Subcutaneous abdominal adipose tissue (tissue), 5 donors: ENCODE results near the gene FAM168B.

Source experiments
- H3K27ac ChIP-seq: one replicate; pipeline ENCODE4 v1.7.0; 2013; ENCODE audit warnings: low read depth, mild to moderate bottlenecking, inconsistent platforms, low read length, moderate library complexity
- H3K27me3 ChIP-seq, 5 donors: one replicate each; pipeline ENCODE4 v1.7.0; 2013; ENCODE audit warnings: low read length in 5 of 5, inconsistent platforms in 1 of 5; ENCODE audit not compliant: control insufficient read depth in 5 of 5, insufficient read depth in 4 of 5
- H3K36me3 ChIP-seq, 5 donors: one replicate each; pipeline ENCODE4 v1.7.0; 2013; ENCODE audit warnings: low read length in 5 of 5; ENCODE audit not compliant: control insufficient read depth in 5 of 5, insufficient read depth in 5 of 5
- H3K4me1 ChIP-seq, 5 donors: one replicate each; pipeline ENCODE4 v1.7.0; 2013; ENCODE audit warnings: low read length in 5 of 5, mild to moderate bottlenecking in 3 of 5, moderate library complexity in 1 of 5; ENCODE audit not compliant: control insufficient read depth in 5 of 5, insufficient read depth in 5 of 5
- H3K4me3 ChIP-seq, 5 donors: one replicate each; pipeline ENCODE4 v1.7.0; 2013; ENCODE audit warnings: low read length in 5 of 5, low read depth in 1 of 5
- H3K9ac ChIP-seq, 5 donors: one replicate each; pipeline ENCODE4 v1.7.0; 2013; ENCODE audit warnings: low read length in 5 of 5, mild to moderate bottlenecking in 4 of 5, moderate library complexity in 3 of 5
- H3K9me3 ChIP-seq, 5 donors: one replicate each; pipeline ENCODE4 v1.7.0; 2013; ENCODE audit warnings: low read length in 5 of 5; ENCODE audit not compliant: control insufficient read depth in 5 of 5
- donor health status: healthy.
- donor health status: healthy.
- donor health status: healthy.
- donor health status: healthy.
- donor health status: healthy.

FAM168B gene

DNA sequence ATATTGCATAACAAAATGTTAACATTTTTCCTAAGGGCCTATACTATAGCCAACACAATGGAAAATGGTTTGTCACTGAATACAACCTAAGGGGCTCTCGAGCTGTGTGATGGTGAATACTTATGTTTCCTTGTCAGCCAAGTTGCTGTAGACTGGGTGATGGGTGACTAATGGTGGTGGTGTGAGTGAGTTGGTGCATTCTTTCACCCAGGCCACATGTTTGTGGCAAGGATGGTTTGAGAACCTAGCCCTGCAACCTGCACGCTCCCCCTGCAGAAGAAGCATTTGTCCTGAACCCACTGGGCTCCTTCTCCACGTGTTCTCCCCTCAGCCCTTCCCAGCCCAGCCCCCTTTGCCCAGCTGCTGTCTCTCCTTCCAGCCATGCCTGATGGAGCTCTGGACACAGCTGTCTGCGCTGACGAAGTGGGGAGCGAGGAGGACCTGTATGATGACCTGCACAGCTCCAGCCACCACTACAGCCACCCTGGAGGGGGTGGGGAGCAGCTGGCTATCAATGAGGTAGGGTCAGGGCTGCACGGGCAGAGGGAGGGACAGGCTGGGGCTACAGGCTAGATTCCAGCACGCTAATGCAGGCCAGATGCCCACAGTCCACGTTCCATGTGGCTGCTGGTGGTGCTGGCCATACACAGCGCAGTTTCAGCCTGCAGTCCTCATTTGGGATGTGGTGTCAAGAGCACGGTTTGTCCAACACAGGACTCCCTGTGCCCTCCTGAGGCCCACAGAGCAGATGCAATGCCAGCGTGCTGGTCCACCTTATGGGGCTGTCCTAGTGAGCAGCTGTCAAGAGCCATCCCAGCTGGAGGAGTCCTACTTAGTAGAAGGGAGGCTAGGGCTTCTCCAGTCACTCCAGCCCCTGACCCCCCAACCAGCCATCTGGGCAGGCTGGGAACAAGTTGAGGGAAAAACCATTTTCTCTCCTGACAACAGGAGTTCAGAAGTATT, 65.4 kb downstream of the FAM168B start:
- Histone ChIP-seq H3K27me3 (peaks cover 0 to 7% (median 2%) of the 10 kb centered on the region in 5 donors), H3K9me3 (peaks cover 6 to 11% (median 8%) of the 10 kb centered on the region in 5 donors), H3K27ac (no peak overlapping the region), H3K4me1 (no peaks in the 10 kb centered on the region), H3K4me3 (no peak overlapping the region), H3K9ac (no peak overlapping the region), H3K36me3 (no peaks in the 10 kb centered on the region)

DNA sequence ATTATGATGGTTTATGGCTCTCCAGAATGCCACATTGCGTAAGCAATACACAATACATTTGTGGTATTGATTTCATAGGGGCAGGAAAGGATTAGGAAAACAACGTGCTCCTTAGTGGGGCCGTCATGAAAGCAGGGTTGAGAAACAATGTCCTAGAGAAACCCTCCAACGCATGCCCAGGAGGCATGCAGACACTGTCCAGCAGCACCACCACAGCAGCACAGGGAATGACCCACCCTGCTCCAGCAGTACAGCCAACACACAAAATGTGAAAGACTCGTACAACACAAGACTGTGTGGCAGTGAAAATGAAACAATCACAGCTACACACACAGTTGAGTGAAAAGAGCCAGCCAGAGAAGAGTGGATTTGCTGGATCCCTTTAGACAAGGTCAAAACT, 66.3 kb downstream of the FAM168B start:
- Histone ChIP-seq H3K27ac (no peak overlapping the region), H3K27me3 (peaks cover 0 to 7% (median 2%) of the 10 kb centered on the region in 5 donors), H3K4me1 (no peaks in the 10 kb centered on the region), H3K9ac (no peak overlapping the region), H3K36me3 (no peaks in the 10 kb centered on the region), H3K4me3 (no peak overlapping the region), H3K9me3 (peaks cover 6 to 11% (median 8%) of the 10 kb centered on the region in 5 donors)

DNA sequence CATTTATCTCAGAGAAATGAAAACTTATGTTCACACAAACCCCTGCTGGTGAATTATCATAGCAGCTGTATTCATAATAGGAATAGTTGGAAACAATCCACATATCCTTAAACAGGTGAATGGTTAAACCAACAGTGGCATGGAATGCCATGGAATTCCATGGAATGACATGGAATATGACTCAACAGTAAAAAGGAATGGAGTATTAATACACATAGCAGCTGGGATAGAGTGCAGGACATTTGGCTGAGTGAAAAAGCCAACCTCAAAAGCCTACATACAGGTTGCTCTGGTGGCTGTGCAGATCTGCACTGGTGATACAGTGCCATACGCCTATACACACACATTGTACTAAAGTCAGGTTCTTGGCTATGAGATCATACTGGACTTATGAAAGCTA, 69.5 kb downstream of the FAM168B start:
- H3K4me1 ChIP-seq, result no peaks in the 10 kb centered on the region
- H3K27me3 ChIP-seq, result peaks cover 0 to 7% (median 2%) of the 10 kb centered on the region in 5 donors
- H3K36me3 ChIP-seq, result no peaks in the 10 kb centered on the region
- no peak overlapping the region for H3K27ac ChIP-seq
- H3K4me3 ChIP-seq, result no peak overlapping the region
- no peak overlapping the region for H3K9ac ChIP-seq
- H3K9me3 ChIP-seq, result peaks cover 6 to 11% (median 8%) of the 10 kb centered on the region in 5 donors

DNA sequence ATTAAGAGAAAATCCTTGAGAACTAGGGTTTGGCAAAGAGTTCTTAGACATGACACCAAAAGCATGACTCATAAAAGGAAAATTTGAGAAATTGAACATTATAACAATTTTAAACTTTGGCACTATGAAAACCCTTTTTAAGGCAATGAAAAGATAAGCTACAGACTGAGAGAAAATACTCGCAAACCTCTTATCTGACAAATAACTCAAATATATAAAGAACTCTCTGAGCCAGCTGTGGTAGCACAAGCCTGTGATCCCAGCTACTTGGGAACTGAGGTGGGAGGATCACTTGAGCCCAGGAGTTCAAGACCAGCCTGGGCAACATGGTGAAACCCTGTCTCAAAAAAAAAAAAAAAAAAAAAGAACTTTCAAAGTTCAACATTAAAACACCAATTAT, 70.5 kb downstream of the FAM168B start:
- H3K4me3 ChIP-seq, result no peak overlapping the region
- no peaks in the 10 kb centered on the region for H3K36me3 ChIP-seq
- H3K27me3 ChIP-seq, result peaks cover 0 to under 1% (median 0%) of the 10 kb centered on the region in 5 donors
- peaks cover 3 to 7% (median 3%) of the 10 kb centered on the region in 5 donors for H3K9me3 ChIP-seq
- no peak overlapping the region for H3K27ac ChIP-seq
- no peak overlapping the region for H3K9ac ChIP-seq
- H3K4me1 ChIP-seq, result no peaks in the 10 kb centered on the region

DNA sequence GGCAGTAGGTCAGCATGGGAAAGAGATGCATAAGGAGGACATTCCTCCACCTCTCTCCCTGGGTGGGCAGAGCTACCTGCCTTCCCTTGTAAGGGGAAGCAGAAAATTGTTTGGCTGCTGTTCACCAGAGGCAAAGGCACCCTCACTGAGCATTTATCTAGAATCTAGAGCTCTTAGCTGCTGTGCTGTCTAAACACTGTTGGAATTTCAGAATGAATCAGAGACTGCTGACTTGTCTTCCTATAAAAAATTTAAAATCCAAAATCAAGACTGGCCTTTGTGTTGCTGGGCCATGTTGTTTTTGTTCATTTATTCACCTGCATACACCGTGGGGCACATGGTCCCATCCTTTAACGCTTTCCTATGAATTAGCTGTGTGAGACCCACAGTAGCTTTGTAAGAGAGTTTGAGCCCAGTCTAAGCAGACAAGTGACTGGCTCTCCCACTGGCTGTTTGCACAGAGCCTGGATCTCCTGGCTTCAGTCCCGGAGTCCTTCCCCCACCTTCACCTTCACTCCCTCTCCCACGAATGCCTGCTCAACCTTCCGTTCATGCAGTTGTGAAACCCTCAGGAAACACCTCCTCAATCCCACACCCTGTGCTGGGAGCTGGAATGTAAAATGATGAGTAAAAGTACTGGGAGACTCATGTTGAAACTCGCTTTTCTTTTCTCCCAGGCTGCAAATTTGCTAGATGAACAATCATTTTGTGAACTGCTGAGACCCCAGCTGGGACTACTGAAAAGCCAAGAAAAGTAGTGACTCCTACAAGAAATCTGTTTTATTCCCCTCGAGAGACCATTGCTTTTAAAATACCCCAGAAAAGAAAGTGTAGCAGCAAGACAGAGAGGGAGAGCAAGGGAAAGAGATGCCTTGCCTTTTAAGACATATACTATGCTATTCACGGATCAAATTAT, 76.2 kb downstream of the FAM168B start:
- H3K9ac ChIP-seq, result no peak overlapping the region

DNA sequence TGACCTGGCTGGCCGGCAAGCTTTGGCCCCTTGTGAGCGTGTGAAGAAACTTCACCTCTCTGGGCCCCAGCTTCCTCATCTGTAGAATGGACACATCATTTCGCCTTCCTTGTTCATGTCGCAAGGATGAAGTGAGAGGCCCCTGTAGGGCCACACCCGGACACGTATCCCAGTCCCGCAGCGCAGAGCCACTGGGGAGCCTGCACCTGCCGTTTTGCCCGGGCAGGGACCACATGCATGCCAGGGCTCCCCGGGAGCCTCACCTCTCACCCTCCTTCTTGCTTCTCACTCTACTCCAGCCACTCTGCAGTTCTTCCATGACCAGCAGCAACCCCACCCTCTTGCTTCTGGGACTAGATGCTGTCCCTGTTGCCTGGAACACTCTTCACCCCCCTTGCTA, 77.5 kb downstream of the FAM168B start:
- no peaks in the 10 kb centered on the region for H3K4me1 ChIP-seq
- H3K27ac ChIP-seq, result no peak overlapping the region
- H3K9me3 ChIP-seq, result no peaks in the 10 kb centered on the region
- H3K36me3 ChIP-seq, result no peaks in the 10 kb centered on the region
- no peak overlapping the region for H3K9ac ChIP-seq
- H3K4me3 ChIP-seq, result no peak overlapping the region
- H3K27me3 ChIP-seq, result peaks cover 0 to 10% (median 4%) of the 10 kb centered on the region in 5 donors

More for the DNA sequence above, 76.2 kb downstream of the FAM168B start:
- no peaks in the 10 kb centered on the region for H3K4me1 ChIP-seq
- peaks cover 0 to 9% (median 1%) of the 10 kb centered on the region in 5 donors for H3K27me3 ChIP-seq
- no peaks in the 10 kb centered on the region for H3K36me3 ChIP-seq
- H3K27ac ChIP-seq, result no peak overlapping the region
- no peaks in the 10 kb centered on the region for H3K9me3 ChIP-seq
- no peak overlapping the region for H3K4me3 ChIP-seq

DNA sequence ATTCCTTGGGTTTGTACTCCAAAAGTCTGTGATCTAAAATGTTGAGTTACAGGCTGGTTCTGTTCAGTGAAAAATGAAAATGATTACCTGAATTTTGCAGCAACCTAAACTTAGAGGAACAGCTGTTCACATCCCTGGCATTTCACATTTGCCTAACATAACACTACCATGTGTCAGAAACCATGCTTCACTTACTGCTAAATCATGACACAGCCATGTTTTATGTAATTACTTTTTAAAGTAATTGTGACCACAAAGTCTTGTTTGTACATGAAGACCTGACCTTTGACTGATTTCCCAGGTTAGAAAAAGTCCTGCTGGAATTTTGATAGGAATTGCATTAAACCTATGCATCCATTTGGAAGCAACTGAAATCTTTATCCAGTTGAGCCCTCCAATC, 79.1 kb downstream of the FAM168B start:
- H3K4me1 ChIP-seq, result no peaks in the 10 kb centered on the region
- no peak overlapping the region for H3K9ac ChIP-seq
- no peak overlapping the region for H3K27ac ChIP-seq
- H3K4me3 ChIP-seq, result no peak overlapping the region
- no peaks in the 10 kb centered on the region for H3K9me3 ChIP-seq
- peaks cover 0 to 10% (median 4%) of the 10 kb centered on the region in 5 donors for H3K27me3 ChIP-seq
- H3K36me3 ChIP-seq, result no peaks in the 10 kb centered on the region

DNA sequence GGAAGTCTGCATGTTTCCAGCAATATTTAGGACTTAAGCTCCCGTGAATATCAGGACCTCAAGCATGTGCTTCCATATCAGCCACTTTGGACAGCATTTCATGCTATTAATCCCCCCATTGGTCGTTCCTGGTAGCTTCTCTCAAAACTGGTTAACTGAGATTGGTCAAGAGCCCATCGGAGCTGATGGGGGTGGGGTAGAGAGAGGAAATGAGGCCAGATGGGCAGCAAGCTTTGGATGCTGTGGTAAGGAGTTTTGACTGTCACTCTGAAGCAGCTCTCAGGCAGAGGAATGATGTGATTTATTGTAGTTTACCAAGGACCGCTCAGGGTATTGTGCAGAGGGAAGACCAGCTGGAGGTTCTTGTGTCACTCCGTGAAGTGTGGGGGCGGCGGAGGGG, 81.8 kb downstream of the FAM168B start:
- no peak overlapping the region for H3K4me3 ChIP-seq
- no peak overlapping the region for H3K9ac ChIP-seq
- peaks cover 0 to 8% (median 4%) of the 10 kb centered on the region in 5 donors for H3K27me3 ChIP-seq
- H3K9me3 ChIP-seq, result no peaks in the 10 kb centered on the region
- no peak overlapping the region for H3K27ac ChIP-seq
- H3K4me1 ChIP-seq, result no peaks in the 10 kb centered on the region
- H3K36me3 ChIP-seq, result no peaks in the 10 kb centered on the region

DNA sequence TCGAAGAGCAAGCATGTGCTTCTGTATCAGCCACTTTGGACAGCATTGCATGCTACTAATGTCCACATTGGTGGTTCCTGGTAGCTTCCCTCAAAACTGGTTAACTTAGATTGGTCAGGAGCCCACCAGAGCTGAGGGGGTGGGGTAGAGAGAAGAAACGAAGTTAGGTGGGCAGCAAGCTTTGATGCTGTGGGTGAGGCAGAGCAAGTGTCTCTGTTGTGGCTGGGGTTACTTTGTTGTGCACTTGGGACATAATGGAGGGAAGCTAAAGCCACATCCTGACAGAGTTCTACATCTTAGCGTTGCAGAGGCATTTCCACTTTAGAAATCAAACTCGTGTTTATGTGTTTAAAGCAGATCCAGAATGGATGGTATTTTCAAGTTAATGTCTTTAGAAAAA, 82.7 kb downstream of the FAM168B start:
- H3K9me3 ChIP-seq, result no peaks in the 10 kb centered on the region
- peaks cover 0 to 11% (median 4%) of the 10 kb centered on the region in 5 donors for H3K27me3 ChIP-seq
- no peak overlapping the region for H3K27ac ChIP-seq
- H3K36me3 ChIP-seq, result no peaks in the 10 kb centered on the region
- no peak overlapping the region for H3K9ac ChIP-seq
- H3K4me1 ChIP-seq, result no peaks in the 10 kb centered on the region
- no peak overlapping the region for H3K4me3 ChIP-seq
